Colonic mucosa (tissue), 4 donors: ENCODE measurements around the gene ARL2BP. TPM values are rescaled to one million over a fixed set of nuclear protein-coding genes. Genes with fewer than 3 reads are reported as not detected.

Experiments
- DNase-seq: peaks from one replicate; pipeline ENCODE4 v3.0.0-alpha.2; 2020
- H3K27ac ChIP-seq: fragments of 200-600 bp; one replicate; pipeline ENCODE4 v1.8.0; 2021
- H3K27me3 ChIP-seq: fragments of 200-600 bp; one replicate; pipeline ENCODE4 v1.8.0; 2021
- H3K36me3 ChIP-seq: fragments of 200-600 bp; one replicate; pipeline ENCODE4 v1.8.0; 2021
- H3K4me1 ChIP-seq: fragments of 200-600 bp; one replicate; pipeline ENCODE4 v1.8.0; 2021; ENCODE audit warnings: mild to moderate bottlenecking
- H3K4me3 ChIP-seq: fragments of 200-600 bp; one replicate; pipeline ENCODE4 v1.8.0; 2021
- H3K9ac ChIP-seq, 2 donors: one replicate each; pipeline ENCODE4 v1.7.0; 2013; ENCODE audit warnings: control low read depth in 2 of 2, low read depth in 2 of 2, low read length in 2 of 2
- H3K9me3 ChIP-seq: fragments of 200-600 bp; one replicate; pipeline ENCODE4 v1.8.0; 2021
- CTCF ChIP-seq: fragments of 200-600 bp; IDR thresholded peaks from one replicate; pipeline ENCODE4 v1.8.0; 2022; ENCODE audit warnings: antibody characterized with exemption, mild to moderate bottlenecking
- intact Hi-C: fragments of 100-400 bp; cut with DNase I; formaldehyde crosslinking; loops from one replicate; pipeline ENCODE4 v1.14.1; 2022
- total RNA-seq, 2 donors: library from RNA; stranded (reverse); fragmentation: NEBNext Ultra II Directional in 1 of 2; extraction: Animal tissue kit (Norgen Biotek cat#: 25700) in 1 of 2; gene quantifications; one replicate each; pipeline ENCODE4 v1.2.1, GENCODE V29; 2021
- donor health status: healthy.
- donor health status: DM: no; HTN: no; CAD: no.
- donor health status: DM: no; HTN: no; CAD: no.

Gene ARL2BP
- total RNA-seq, 2 donors from 2014 or later = 28.6 to 32.7 TPM

- DNase-seq = no peak
- H3K9ac ChIP-seq = no peak overlapping the region
- no peaks in the 10 kb centered on the region for H3K4me1 ChIP-seq
- no peak overlapping the region for H3K27ac ChIP-seq
- H3K4me3 ChIP-seq = no peak overlapping the region
- no peak for TF ChIP-seq CTCF
- no peaks in the 10 kb centered on the region for H3K36me3 ChIP-seq
- H3K27me3 ChIP-seq = no peaks in the 10 kb centered on the region
- H3K9me3 ChIP-seq = no peaks in the 10 kb centered on the region
- intact Hi-C loops = no loop called here
These were observed 12.5 kb downstream of the ARL2BP start for GRCh38 chr16:57257455-57258070.

GRCh38 chr16:57258226-57258909 is 13.3 kb downstream of the ARL2BP start:
- Histone ChIP-seq H3K9me3 (no peaks in the 10 kb centered on the region), H3K27me3 (no peaks in the 10 kb centered on the region), H3K36me3 (no peaks in the 10 kb centered on the region), H3K9ac (no peak overlapping the region), H3K4me1 (no peaks in the 10 kb centered on the region), H3K4me3 (no peak overlapping the region), H3K27ac (no peak overlapping the region)
- no peak for DNase-seq
- TF ChIP-seq CTCF = no peak
- intact Hi-C loops = no loop called here

- H3K27ac ChIP-seq = no peak overlapping the region
- H3K36me3 ChIP-seq = no peaks in the 10 kb centered on the region
These were observed 13.9 kb downstream of the ARL2BP start for GRCh38 chr16:57258910-57259475.

GRCh38 chr16:57260294-57260929 is 15.4 kb downstream of the ARL2BP start:
- TF ChIP-seq CTCF = no peak
- Histone ChIP-seq H3K4me3 (no peak overlapping the region), H3K36me3 (no peaks in the 10 kb centered on the region), H3K4me1 (peaks cover 5% of the 10 kb centered on the region), H3K27me3 (no peaks in the 10 kb centered on the region), H3K9me3 (no peaks in the 10 kb centered on the region), H3K9ac (peak overlapping the region in 1 of 2 donors; percentile 12), H3K27ac (no peak overlapping the region)
- no peak for DNase-seq
- intact Hi-C loops = no loop called here

More at GRCh38 chr16:57258910-57259475, 13.9 kb downstream of the ARL2BP start:
- intact Hi-C loops = no loop called here
- Histone ChIP-seq H3K9me3 (no peaks in the 10 kb centered on the region), H3K4me1 (no peaks in the 10 kb centered on the region), H3K4me3 (no peak overlapping the region), H3K9ac (no peak overlapping the region), H3K27me3 (no peaks in the 10 kb centered on the region)
- no peak for TF ChIP-seq CTCF
- DNase-seq = no peak

- TF ChIP-seq CTCF = no peak
- no peak overlapping the region for H3K9ac ChIP-seq
- intact Hi-C loops = no loop called here
- H3K4me1 ChIP-seq = peaks cover 5% of the 10 kb centered on the region
- no peaks in the 10 kb centered on the region for H3K27me3 ChIP-seq
- H3K4me3 ChIP-seq = no peak overlapping the region
- H3K36me3 ChIP-seq = no peaks in the 10 kb centered on the region
- H3K27ac ChIP-seq = no peak overlapping the region
- no peak for DNase-seq
- H3K9me3 ChIP-seq = no peaks in the 10 kb centered on the region
These were observed 16.7 kb downstream of the ARL2BP start for GRCh38 chr16:57261806-57262205.
